Activated CD4-positive, alpha-beta T cell treated with anti-CD3 and anti-CD28 coated beads, Interleukin-2, amount 50 U/mL, for 48 hours (primary cell): ENCODE results near the gene MROH7.
A peak's percentile ranks its signal among the peaks of the same experiment; 100 is the strongest.

Source experiments
- DNase-seq, 2 experiments: peaks; one replicate each; pipeline ENCODE4 v3.0.0-alpha.2; 2020

Gene MROH7

DNA sequence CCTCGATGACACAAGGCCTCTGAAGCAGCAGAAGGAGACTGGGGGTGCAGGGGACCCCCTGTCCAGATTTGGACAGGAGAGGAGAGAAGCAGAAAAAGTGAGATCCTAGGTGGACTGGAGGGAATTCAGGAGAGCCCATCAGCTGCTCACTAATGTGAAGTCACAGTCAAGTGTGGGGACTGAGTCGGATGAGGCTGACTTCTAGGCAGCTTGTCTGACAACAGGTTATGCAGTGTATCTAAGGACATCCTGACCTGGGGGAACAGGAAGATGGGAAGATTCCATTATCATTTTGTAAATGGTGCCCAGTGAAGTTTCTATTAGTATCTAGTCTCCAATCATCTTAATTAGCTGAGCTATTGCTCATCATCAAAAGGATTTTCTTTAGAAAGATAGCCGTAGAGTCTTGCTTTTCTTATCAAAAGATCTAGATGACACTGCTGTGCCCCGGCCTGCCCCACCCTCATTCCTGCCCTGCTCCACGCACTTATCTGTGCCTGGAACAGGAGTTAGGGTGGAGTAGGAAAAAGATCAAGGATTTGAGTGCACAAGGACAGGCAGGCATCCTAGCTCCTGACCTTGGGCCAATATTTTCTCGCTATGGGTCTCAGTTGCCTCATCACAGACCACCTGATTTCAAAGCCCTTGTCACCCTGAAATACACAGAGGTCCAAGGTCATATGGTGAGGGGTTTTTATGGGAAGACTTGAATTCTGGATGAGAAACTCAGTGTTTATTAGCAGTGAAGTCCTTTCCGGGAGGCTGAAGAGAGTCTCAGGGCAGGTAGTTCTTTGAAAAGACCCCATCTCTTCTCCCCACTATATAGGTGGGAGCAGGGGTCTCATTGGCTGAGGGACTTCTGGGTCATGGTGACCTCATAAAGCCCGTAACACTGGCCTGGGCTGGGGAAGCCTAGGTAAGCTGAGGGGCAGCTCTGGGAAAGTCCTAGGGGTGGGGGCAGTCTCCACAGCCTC lies at the start of gene MROH7:
Gene MROH7 (plus strand): TSS at position 924 of the 974 bp plus-strand sequence. CDS start 11,141 bp downstream, outside the sequence.
- DNase-seq = no peak

DNA sequence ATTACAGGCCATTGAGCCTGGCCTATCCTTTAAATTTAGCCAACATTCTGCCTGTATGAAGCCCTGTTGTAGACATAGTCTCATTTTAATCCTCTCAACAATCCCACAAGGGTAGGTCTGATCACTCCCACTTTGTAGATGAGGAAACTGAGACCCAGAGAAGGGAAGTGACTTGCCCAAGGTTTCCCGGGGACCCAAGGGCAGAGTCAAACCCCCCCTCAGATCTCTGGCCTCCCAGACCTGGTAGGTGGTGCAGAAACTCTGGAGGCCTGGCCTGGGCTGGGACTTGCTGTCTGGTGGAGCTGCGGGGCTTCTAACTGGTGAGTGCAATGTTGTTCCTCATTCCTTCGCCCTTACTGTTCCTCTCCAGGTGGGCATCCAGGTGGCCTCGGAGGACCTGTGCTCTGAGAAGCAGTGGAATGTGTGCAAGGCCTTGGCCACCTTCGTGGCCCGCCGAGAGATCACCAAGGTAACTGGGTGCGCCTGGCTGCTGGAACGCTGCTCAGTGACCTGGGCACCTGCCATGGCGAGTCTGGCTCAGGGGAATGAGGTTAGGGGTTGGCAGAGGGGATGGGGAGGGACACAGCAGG lies 47.9 kb upstream of the MROH7 start:
- DNase-seq = no peak

DNA sequence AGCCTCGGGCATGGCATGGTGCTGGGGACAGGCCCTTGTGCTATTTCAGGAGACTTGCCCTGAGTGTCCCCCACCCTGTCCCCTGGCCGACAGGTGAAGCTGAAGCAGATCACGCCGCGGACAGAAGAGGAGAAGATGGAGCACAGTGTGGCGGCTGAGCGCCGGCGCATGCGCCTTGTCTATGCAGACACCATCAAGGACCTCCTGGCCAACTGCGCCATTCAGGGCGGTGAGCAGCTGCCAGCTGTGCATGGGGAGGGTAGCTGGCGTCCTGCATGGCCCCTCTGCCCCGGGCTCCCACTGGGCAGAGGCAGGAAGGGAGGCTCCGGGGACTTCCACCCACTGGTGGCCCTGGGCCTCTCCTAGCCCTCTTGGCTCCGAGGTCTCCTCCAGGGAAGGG lies 47.1 kb upstream of the MROH7 start:
- DNase-seq = no peak

DNA sequence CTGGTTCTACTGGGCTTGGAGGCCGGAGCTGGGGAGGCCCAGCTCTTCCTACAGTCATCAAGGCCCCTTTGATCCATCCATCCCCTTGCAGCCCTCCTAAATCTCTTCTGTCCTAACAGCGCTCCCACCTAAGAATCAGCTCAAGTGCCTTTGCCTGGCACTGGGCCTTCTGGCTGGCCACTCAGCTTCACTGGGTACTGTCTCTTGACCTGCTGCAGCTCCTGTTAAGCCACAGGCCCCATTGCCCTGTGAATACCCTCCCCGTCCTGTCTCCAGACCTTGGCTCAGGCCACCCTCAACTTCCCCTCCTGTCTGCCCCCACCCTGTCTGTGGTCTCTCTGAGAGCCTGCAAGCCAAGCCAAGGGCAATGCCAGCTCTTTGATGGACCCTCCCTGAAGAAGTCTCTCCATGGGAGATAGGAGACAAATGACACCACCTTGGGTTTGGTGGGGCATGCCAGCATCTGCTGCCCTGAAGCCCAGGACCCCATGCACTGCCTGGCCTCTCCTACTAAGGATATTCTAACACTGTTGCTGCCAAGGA lies 45.6 kb upstream of the MROH7 start:
- DNase-seq = no peak

DNA sequence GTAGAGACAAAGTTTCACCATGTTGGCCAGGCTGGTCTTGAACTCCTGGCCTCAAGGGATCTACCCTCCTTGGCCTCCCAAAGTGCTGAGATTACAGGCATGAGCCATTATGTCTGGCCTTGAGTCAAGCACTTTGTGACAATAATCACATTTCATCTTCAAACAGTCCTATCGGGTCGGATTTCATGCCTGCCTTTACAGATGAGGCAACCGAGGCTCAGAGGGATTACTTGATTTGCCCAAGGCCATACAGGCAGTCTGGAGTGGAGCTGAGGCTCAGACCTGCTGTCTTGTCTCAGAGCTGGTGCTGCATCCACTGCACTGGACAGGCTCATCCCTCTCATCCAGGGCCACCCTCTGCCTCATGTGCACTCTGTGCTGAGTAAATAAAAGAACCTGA lies 44.8 kb upstream of the MROH7 start:
- no peak for DNase-seq

DNA sequence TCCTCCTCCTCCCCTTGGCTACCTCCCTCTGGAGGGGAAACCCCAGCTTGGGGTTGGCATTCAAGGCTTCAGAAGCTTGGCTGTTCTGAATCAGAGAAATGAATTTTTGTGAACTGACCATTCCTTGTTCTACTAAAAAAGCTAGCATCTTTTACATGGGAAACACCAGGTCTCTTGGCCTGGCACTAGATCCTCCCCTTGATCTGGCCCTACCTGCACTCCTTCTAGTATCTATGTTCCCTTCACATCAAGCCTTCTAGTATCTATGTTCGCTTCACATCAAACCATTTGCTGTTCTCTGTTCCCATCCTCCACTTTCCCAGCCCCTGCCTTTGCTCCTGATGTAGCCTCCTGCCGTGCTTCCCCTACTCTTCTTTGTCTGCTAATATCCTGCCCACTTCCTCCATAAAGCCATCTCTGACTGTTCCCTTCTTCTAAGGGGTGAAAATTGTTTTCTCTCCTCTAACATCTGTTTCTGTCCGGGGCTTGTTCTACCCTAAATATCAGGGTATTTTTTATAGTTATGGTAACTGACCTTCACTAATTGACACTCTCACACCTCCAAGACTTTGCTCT lies 44.0 kb upstream of the MROH7 start:
- DNase-seq = no peak

DNA sequence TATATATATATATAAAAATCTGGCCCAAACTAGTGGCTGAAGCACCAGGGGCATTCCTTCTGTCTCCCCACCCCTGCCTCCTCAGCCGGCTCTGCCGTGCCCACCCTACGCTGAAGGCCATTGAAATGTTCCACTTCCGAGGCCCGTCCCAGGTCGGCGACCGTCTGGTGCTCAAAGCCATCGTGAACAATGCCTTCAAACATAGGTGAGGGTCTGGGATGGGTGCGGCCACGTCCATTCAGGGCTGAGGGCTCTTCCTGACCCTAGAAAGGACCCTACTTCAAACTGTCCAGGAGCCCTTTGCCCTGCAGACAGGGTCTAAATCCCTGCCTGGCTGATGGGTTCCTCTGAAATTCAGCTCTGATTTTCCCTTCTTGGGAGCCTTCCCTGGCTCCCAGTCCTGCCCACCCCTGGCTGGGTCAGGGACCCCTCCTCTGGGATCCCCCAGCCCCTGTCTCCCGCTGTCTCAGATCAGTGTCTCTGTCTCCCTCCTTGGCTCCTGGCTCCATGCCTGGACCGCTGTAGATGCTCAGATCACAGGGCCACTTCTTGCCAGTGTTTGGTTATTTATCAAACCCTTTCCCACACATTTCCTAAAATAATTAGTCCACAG lies 42.3 kb upstream of the MROH7 start:
- no peak for DNase-seq

DNA sequence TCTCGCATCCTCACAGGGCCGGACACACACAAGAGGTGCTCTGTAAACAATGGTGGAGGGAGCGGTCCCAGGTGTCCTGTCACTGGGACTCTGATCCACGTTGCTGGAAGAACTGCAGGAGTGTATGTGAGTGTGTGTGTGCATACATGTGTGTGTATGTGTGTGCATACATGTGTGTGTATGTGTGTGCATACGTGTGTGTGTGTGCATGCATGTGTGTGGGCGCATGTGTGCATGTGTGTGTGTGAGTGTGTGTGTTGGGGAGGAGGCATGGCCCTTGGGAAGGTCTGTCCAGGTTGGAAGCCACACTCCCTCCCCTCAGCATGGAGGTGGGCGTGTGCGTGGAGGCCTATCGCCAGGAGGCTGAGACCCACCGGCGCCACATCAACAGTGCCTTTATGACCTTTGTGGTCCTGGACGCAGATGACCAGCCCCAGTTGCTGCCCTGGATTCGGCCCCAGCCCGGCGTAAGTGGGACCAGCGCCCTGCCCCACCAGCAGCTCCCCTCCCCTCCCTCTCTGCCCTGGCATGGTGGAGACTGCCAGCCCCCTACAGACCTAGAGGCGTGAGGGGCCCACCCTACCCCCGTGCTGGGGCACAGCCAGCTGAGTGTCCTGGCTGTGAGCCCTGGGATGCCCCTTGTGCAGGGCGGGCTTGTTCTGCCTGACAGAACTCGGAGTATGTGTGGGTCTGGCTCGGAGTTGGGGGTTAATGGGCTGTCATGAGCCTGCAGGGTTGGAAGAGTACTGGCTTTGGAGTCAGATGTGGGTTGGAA lies 40.5 kb upstream of the MROH7 start:
- no peak for DNase-seq

DNA sequence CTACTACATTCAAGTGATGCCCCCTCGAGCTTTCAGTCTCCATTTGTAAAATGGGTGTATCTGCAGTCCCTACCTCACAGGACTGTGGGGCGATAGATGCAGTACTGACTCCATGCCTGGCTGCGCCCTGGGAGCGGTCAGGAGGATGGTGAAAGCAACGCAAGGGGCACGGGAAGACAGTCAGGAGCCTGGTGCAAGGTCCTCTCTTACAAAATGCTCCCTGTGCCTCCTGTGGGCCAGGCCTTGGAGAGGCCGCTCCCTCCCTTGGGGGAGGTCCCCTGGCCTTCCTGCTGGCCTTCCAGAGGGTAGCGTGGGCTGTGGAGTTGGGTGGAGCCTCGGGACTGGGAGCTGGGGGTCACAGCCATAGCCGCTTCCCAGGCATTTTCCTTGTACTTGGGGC lies 39.9 kb upstream of the MROH7 start:
- DNase-seq = no peak

DNA sequence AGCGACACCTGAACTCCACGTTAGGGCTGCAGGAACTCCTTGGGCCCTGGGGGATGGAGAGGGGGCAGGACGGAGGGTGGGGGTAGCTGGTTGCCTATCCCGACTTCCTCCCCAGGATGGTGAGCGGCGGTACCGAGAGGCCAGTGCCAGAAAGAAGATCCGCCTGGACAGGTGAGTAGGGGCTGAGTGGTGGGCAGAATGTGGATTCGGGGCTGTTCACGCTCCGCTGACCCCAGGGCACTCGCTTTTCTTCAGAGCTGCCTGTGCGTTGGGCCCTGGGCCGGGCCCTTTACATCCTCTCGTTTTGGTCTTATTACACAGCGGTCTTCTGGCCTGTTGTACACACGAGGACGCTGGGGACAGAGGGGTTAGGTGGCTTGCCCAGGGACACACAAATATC lies 39.0 kb upstream of the MROH7 start:
- no peak for DNase-seq

DNA sequence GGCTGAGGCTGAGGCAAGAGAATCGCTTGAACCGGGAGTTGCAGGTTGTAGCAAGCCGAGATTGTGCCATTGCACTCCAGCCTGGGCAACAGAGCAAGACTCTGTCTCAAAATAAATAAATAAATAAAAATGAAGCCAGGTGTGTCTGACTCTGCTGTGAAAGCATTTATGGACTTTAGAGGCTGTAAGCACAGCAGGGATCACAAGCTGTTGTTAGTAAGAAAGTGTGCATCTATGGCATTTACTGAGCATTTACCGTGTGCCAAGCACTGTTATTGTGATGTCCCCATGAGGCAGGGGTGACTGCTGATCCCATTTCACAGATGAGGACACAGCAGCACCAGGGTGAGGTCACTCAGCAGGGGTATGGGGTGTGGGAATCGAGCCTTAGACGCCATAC lies 38.3 kb upstream of the MROH7 start:
- DNase-seq = no peak

DNA sequence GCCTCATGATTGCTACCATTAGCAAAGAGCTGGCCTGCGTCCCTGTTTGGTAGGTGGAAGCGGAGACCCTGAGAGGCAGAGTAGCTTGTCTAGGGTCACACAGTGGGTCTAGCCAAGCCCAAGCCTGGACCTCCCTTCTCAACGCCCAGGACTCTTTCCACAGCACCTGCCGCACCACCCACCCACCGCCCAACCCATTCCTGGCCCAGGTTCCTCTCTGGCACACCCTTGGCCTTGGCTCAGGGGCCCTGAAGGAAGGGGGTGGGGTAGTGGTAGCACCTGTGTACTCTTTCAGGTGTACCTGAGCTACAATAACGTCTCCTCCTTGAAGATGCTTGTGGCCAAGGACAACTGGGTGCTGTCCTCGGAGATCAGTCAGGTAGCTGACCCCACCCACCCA lies 37.5 kb upstream of the MROH7 start:
- no peak for DNase-seq

DNA sequence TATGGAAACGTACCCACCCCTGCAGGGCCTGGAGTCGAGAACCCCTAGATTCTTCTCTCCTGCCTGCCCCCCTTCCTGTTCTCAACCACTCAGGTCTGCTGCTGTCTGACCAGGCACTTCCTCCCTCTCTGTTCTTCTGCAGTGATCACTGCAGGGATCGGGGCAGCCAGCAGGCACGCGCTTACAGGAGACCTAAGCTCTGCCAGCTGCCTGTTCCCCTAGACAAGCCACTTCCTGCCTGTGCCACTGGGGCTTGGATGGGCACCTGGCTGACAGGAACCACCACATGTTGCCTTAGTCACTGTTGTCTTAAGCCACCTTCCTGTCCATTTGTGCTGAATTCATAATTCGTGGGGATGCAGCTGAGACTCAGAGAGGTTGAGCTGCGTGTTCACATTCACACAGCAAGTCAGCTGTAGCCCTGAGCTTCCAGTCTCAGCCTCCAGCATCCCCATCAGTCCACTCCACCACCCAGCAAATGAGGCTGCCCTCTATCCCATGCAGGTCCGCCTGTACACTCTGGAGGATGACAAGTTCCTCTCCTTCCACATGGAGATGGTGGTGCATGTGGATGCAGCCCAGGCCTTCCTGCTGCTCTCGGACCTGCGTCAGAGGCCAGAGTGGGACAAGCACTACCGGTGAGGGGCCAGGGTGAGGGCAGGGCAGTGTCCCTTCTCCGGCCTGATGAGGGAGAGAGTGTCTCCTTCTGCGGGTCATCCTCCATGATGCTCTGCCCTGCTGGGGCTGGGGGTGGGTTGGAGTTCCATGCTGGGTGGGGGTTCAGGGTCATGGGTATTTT lies 36.8 kb upstream of the MROH7 start:
- peak; percentile 5 to 17 for DNase-seq

DNA sequence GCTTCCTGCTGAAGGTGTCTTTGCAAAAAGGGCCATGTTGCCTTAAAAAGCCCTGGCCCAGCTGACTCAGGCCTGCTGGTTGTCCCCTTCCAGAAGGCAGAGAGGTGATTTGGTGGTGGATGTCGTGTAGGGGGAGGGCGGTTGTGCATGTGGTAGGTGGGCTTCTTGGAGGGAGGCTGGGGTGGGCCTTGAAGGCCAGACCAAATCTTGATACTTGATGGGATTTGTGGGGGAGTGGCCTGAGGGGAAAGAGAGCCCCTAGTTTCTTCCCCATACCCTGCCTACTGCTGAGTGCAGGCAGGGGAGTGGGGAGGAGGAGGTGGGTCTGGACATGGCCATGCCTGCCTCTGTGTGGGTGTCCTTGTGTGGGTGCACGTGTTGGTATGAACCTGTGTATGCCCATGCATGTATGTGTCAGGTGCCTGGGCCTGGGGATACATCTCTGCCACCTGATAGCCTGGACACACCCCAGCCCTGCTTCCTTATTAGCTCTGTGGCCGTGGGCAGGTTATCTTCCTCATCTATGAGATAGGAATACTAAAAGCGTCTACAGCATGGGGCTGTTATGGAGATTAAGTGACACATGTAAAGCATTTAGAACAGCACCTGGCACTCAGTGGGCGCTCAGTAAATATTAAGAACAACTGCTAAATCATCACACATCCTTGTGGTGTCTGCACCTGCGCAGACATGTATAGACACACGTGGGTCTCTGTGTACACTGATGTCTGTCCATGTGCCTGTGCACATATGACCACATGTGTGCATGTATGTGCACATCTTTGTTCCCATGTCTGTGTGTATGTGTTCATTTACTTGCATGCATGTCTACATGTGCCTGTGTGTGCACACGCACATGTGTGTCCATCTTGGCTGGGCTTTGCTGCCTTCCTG lies 35.2 kb upstream of the MROH7 start:
- DNase-seq = no peak

DNA sequence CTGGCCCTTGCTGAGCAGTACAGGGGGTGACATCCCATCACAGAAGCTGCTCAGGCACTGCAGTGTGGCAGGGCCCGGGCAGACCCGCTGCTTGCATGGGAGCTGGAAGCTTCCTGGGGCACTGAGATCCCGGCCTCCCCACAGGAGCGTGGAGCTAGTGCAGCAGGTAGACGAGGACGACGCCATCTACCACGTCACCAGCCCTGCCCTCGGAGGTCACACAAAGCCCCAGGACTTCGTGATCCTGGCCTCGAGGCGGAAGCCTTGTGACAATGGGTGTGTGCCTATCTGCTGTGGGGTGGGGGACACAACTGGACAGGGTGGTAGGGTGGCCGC lies 34.6 kb upstream of the MROH7 start:
- no peak for DNase-seq

DNA sequence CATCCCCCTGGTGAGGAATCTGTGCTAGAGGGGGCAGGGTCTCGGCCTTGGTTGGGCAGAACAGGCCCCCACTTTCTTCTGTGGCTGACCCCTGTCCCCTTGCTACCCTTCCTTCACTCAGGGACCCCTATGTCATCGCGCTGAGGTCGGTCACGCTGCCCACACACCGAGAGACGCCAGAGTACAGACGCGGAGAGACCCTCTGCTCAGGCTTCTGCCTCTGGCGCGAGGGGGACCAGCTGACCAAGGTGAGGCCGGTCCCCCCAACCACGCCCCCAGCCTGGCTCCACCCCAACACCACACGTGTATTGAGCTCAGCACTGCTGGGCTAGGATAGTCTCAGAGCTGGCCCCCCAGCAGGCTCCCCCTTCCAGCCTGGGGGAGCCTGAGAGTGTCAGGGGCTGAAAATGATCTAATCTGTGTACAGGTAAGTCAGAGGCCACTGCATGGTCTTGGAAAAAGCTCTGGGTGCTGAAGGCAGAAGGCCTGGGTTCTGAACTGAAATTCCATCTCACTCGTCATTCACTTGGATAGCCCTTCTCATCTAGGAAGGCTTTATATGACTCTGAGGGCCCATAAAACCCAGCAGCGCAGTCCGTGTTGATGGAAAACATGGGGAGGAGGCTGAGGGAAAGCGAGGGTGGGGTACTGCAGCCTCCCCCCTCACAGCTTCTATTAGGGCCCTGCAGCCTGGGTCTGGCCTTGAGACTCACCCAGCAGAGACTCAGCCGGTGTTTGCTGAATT lies 33.6 kb upstream of the MROH7 start:
- DNase-seq = no peak

DNA sequence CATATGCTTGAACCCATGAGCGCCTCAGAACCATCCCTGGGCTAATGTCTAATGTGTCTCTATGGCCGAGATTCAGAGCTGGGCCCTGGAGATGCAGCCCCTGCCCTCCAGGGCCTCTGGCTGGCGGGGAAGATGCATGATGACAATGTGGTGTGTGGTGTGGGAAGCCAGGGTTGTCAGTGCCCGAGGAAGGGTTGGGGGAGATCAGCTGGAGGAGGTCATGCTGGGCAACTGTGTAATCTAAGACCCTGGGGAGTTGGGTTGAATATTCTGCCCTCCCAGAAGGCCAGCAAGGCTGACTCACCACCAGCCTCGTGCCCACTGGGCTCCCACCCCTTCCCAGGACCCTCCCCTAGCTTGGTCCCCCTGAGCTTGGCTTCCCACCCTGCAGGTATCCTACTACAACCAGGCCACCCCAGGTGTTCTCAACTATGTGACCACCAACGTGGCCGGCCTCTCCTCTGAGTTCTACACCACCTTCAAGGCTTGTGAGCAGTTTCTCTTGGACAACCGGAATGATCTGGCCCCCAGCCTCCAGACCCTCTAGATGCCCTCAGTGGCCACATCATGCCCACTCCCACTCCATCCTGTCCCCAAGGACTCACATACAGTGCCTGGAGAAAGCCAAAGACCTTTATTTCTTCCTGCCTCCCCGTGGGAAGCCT lies 32.9 kb upstream of the MROH7 start:
- no peak for DNase-seq

DNA sequence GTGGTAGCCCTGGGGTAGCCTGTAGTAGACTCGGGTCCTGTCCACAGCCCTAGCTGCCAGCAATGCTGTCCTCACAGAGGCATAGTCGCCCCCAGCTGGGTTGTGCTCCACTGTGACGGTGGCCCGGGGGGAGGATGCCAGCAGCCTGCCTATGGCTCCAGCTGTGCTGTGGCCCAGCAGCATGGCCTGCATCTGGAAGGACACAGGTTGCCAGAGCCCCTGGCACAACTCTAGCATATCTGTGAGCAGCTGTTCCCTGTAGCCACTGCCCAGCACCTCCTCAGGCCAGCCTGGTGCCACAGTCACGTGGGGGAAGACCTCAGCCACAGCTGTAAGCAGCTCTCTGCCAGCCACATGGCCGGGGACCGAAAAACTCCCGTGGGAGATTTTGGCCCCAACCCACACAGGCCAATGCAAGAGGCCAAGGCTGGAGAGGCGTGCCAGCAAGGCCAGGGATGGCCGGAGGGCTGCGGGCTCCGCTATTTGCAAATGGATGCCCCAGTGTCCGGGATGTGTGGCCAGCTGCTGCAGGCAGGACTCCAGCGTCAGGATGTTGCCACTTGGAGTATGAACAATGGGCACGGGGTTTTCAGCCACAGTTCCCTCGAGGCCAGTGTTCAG lies 32.2 kb upstream of the MROH7 start:
- DNase-seq = no peak

DNA sequence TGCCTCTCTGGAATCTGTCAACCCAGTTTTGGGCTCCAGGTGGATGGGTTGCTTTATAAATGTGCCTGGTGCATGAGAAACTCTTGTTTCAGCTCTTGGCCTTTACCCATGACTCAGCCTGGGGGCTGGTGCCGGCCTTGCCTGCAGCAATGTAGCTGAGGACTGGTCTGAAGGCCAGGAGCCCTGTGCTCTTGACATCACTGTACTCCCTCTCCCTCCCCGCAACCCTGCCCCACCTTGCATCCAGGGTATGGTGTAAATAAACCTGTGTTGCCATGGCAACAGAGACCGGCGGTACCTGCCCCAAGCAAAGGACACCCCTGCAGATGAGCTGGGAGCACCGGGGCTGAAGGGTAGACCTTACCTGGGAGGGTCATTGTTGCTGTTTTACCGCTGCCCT lies 31.5 kb upstream of the MROH7 start:
- DNase-seq = no peak
